RCC 7860 (cell line): ENCODE results near the gene PEX19.

Source experiments
- DNase-seq: peaks from one replicate; pipeline ENCODE4 v3.0.0-alpha.2; 2015; ENCODE audit warnings: low spot score
- FAIRE-seq: peaks from 2 replicates; lab custom pipeline; 2012; peaks lifted over from hg19 to GRCh38; lab: Jason Lieb, UNC

Gene PEX19

GRCh38 chr1:160282807-160283206, 2.1 kb downstream of the PEX19 start:
- FAIRE-seq (no peak), DNase-seq (no peak)

- DNase-seq (no peak), FAIRE-seq (no peak)
These were observed 6.9 kb downstream of the PEX19 start for GRCh38 chr1:160277987-160278386.

- no peak for DNase-seq
- FAIRE-seq = no peak
These were observed 7.6 kb downstream of the PEX19 start for GRCh38 chr1:160277330-160277729.

- DNase-seq (no peak), FAIRE-seq (no peak)
These were observed 13.9 kb downstream of the PEX19 start for GRCh38 chr1:160271025-160271424.

- FAIRE-seq (no peak), DNase-seq (no peak)
These were observed 17.5 kb downstream of the PEX19 start for GRCh38 chr1:160267284-160267991.

GRCh38 chr1:160264795-160265307, 20.1 kb downstream of the PEX19 start:
- no peak for FAIRE-seq

GRCh38 chr1:160261893-160262794, 22.8 kb downstream of the PEX19 start, which contains the start of gene DCAF8:
Gene DCAF8 (minus strand): TSS chr1:160262549. CDS start chr1:160244008, 18,541 bp downstream.
- peak; percentile 76 for FAIRE-seq
- DNase-seq = peak; percentile 92

More at GRCh38 chr1:160264795-160265307, 20.1 kb downstream of the PEX19 start:
- DNase-seq = no peak

- peak; percentile 24 for FAIRE-seq
- DNase-seq = peak; percentile 70
These were observed 23.4 kb downstream of the PEX19 start for GRCh38 chr1:160261556-160261892.

- DNase-seq (peak; percentile 79), FAIRE-seq (peak; percentile 82)
These were observed 24.2 kb downstream of the PEX19 start for GRCh38 chr1:160260406-160261382.

- no peak for DNase-seq
- FAIRE-seq = no peak
These were observed 26.6 kb downstream of the PEX19 start for GRCh38 chr1:160258177-160258798.

- FAIRE-seq = no peak
- no peak for DNase-seq
These were observed 27.4 kb downstream of the PEX19 start for GRCh38 chr1:160257411-160258015.

GRCh38 chr1:160256396-160257046, 28.4 kb downstream of the PEX19 start:
- DNase-seq (no peak), FAIRE-seq (peak; percentile 69)

- no peak for DNase-seq
- no peak for FAIRE-seq
These were observed 29.1 kb downstream of the PEX19 start for GRCh38 chr1:160255781-160256300.

- FAIRE-seq (peak; percentile 34), DNase-seq (peak; percentile 39)
These were observed 33.0 kb downstream of the PEX19 start for GRCh38 chr1:160251687-160252526.

GRCh38 chr1:160251011-160251410, 33.9 kb downstream of the PEX19 start:
- no peak for DNase-seq
- no peak for FAIRE-seq

- DNase-seq (no peak), FAIRE-seq (peak; percentile 15)
These were observed 37.9 kb downstream of the PEX19 start for GRCh38 chr1:160247053-160247452.

- FAIRE-seq = no peak
These were observed 39.5 kb downstream of the PEX19 start for GRCh38 chr1:160245434-160245833.

GRCh38 chr1:160244209-160244608, 40.7 kb downstream of the PEX19 start:
- DNase-seq (no peak), FAIRE-seq (no peak)

More at GRCh38 chr1:160245434-160245833, 39.5 kb downstream of the PEX19 start:
- DNase-seq = no peak
